ENCODE measurements around the gene SHISA5. TPM values are rescaled to one million over a fixed set of nuclear protein-coding genes. Genes with fewer than 3 reads are reported as not detected.
"Not testable (repeated sequence)": the region's sequence is repeated elsewhere in the genome, so short reads cannot be mapped to it uniquely, and the experiment has no call there.

The SHISA5 gene
- total RNA-seq (100 to 1,000 TPM; 218 TPM), polyA plus RNA-seq (100 to 1,000 TPM; 434 to 470 TPM)

GRCh38 chr3:48504051-48504946 is at the start of gene SHISA5:
SHISA5 (minus strand) TSS chr3:48504174; CDS start chr3:48504094, 80 bp downstream.
- no peaks in the 10 kb centered on the region for H3K27me3 Mint-ChIP-seq
- peak within 1 kb of the TSS; percentile 65 to 90 (median 83) for H3K27ac Mint-ChIP-seq
- peak within 1 kb of the TSS; percentile 77 to 85 (median 84) for H3K4me3 Mint-ChIP-seq
- no peaks in the 10 kb centered on the region for H3K36me3 ChIP-seq (ENCODE audit: insufficient read depth, low read length)
- peaks cover 69% of the 10 kb centered on the region for H3K4me1 ChIP-seq (ENCODE audit: insufficient read depth, low read length)
- POLR2A ChIA-PET (ENCODE audit: partially characterized antibody) = interaction anchor here (0.7 to 4.2 kb wide), 10 partner anchors 25 to 80 kb away, joined by 3 to 47 read pairs (median 6); partner anchors contain the start of genes CCDC51 and TMA7
- H3K9me3 ChIP-seq (ENCODE audit: control insufficient read depth in 1 of 2, low read length in 2 of 2) = no peaks in the 10 kb centered on the region
- peak within 1 kb of the TSS; percentile 39 to 68 for H3K4me3 ChIP-seq (ENCODE audit: low read length in 2 of 2)
- intact Hi-C loops (cut with micrococcal nuclease) = no loop called here
- H3K36me3 Mint-ChIP-seq = peaks cover 9 to 13% of the 10 kb centered on the region in 2 donors
- CTCF ChIA-PET (ENCODE audit: partially characterized antibody) = interaction anchor here (1.0 to 11.1 kb wide), 5 partner anchors 38 to 103 kb away, joined by 6 to 215 read pairs (median 7); partner anchors contain the start of gene PFKFB4
- peak within 1 kb of the TSS; percentile 56 for H3K27ac ChIP-seq (ENCODE audit: low read depth, low read length)
- peak; percentile 44 to 57 (median 51) for DNase-seq
- H3K4me1 Mint-ChIP-seq = peaks cover 46 to 74% (median 61%) of the 10 kb centered on the region in 4 donors
- H3K9me3 Mint-ChIP-seq = no peaks in the 10 kb centered on the region
- no peaks in the 10 kb centered on the region for H3K27me3 ChIP-seq (ENCODE audit: insufficient read depth, low read length)

- no peak for DNase-seq
- Mint-ChIP-seq H3K27ac (peak overlapping the region in 2 of 7 donors; percentile 17 to 25), H3K4me3 (no peak overlapping the region), H3K27me3 (no peaks in the 10 kb centered on the region), H3K36me3 (no peaks in the 10 kb centered on the region), H3K4me1 (peaks cover 9 to 25% (median 17%) of the 10 kb centered on the region in 4 donors), H3K9me3 (peaks cover 0 to 3% (median 0%) of the 10 kb centered on the region in 8 donors)
- H3K36me3 ChIP-seq (ENCODE audit: insufficient read depth, low read length) = no peaks in the 10 kb centered on the region
- H3K27me3 ChIP-seq (ENCODE audit: insufficient read depth, low read length) = no peaks in the 10 kb centered on the region
- H3K4me1 ChIP-seq (ENCODE audit: insufficient read depth, low read length) = peaks cover 27% of the 10 kb centered on the region
- no peak overlapping the region for H3K27ac ChIP-seq (ENCODE audit: low read depth, low read length)
- ChIA-PET POLR2A (ENCODE audit: partially characterized antibody) (interaction anchor here (0.6 to 1.6 kb wide), 5 partner anchors 55 to 259 kb away, joined by 3 to 5 read pairs (median 3); partner anchors contain the start of genes CCDC51 and TMA7), CTCF (ENCODE audit: partially characterized antibody) (interaction anchor here (1.0 to 18.1 kb wide), 4 partner anchors 8 to 152 kb away, joined by 3 to 330 read pairs (median 61); no protein-coding TSS in a partner anchor)
- no peak overlapping the region for H3K4me3 ChIP-seq (ENCODE audit: low read length in 2 of 2)
- intact Hi-C loops (cut with micrococcal nuclease) = no loop called here
- H3K9me3 ChIP-seq (ENCODE audit: control insufficient read depth in 1 of 2, low read length in 2 of 2) = no peaks in the 10 kb centered on the region
Observed at GRCh38 chr3:48553361-48553760, 49.4 kb upstream of the SHISA5 start.

DNA sequence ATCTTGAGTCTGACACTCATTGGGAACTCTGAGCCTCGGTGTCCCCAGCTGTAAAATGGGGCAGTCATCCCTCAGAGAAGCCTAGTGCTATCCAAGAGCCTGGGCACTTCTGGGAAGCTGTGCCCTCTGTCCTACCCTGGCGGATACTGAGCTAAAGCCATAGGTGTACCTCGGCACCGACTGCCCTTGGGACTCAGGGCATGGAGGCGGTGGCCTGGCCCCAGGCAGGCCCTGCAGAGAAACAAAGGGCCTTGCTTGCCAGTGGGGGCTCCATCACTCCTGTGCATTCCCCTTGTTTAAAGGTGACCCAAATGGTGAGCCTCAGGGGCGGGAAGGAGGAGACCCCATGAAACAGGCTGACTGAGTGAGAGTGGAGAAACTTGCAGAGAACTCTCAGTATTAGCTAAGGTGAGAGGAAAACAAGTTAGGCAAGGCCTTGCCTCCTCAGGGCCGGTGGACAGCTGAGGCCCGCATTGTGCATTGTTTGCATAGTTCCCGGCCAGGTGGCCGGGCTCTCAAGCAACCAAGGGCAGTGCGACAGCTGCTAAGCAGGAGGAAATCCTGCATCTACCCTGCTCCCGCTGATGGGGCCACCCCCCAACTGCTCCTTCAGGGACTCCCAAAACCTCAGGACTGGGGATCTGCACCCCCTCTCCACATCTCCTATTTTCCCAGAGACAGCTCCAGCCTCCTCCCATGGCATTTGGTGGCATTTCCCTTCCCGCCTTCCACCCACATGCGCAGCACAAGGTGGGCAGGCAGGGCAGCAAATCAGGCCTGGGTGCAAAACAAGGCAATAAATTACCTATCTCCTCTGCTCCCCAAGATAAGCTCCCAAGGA is 48.4 kb upstream of the SHISA5 start:
- Histone ChIP-seq H3K4me3 (ENCODE audit: low read length in 2 of 2) (no peak overlapping the region), H3K27ac (ENCODE audit: low read depth, low read length) (no peak overlapping the region), H3K27me3 (ENCODE audit: insufficient read depth, low read length) (no peaks in the 10 kb centered on the region), H3K4me1 (ENCODE audit: insufficient read depth, low read length) (peaks cover 18% of the 10 kb centered on the region), H3K36me3 (ENCODE audit: insufficient read depth, low read length) (no peaks in the 10 kb centered on the region), H3K9me3 (ENCODE audit: control insufficient read depth in 1 of 2, low read length in 2 of 2) (no peaks in the 10 kb centered on the region)
- Mint-ChIP-seq H3K36me3 (no peaks in the 10 kb centered on the region), H3K4me1 (peaks cover 6 to 20% (median 12%) of the 10 kb centered on the region in 4 donors), H3K27me3 (no peaks in the 10 kb centered on the region), H3K4me3 (no peak overlapping the region), H3K27ac (no peak overlapping the region), H3K9me3 (peaks cover 0 to 1% (median 0%) of the 10 kb centered on the region in 8 donors)
- no peak for DNase-seq
- ChIA-PET POLR2A (ENCODE audit: partially characterized antibody) (interaction anchor here (0.8 to 1.6 kb wide), 3 partner anchors 84 to 112 kb away, joined by 3 to 5 read pairs (median 3); partner anchors contain the start of genes CCDC51 and TMA7), CTCF (ENCODE audit: partially characterized antibody) (interaction anchor here (1.0 to 18.1 kb wide), 3 partner anchors 111 to 151 kb away, joined by 4 to 330 read pairs (median 118); no protein-coding TSS in a partner anchor)
- intact Hi-C loops (cut with micrococcal nuclease) = no loop called here

GRCh38 chr3:48551651-48552050 is 47.7 kb upstream of the SHISA5 start:
- DNase-seq; H3K27me3 ChIP-seq (ENCODE audit: insufficient read depth, low read length); H3K9me3 ChIP-seq (ENCODE audit: control insufficient read depth in 1 of 2, low read length in 2 of 2); H3K9me3 Mint-ChIP-seq; H3K27ac ChIP-seq (ENCODE audit: low read depth, low read length); H3K27me3 Mint-ChIP-seq; H3K27ac Mint-ChIP-seq; POLR2A ChIA-PET (ENCODE audit: partially characterized antibody); H3K4me3 ChIP-seq (ENCODE audit: low read length in 2 of 2); intact Hi-C loops (cut with micrococcal nuclease); H3K36me3 ChIP-seq (ENCODE audit: insufficient read depth, low read length); H3K4me3 Mint-ChIP-seq; H3K36me3 Mint-ChIP-seq: not testable (repeated sequence)
- H3K4me1 Mint-ChIP-seq = peaks cover 6 to 20% (median 8%) of the 10 kb centered on the region in 4 donors
- CTCF ChIA-PET (ENCODE audit: partially characterized antibody) = interaction anchor here (0.5 to 18.1 kb wide), 4 partner anchors 43 to 1185 kb away, joined by 3 to 330 read pairs (median 86); no protein-coding TSS in a partner anchor
- peaks cover 15% of the 10 kb centered on the region for H3K4me1 ChIP-seq (ENCODE audit: insufficient read depth, low read length)

DNA sequence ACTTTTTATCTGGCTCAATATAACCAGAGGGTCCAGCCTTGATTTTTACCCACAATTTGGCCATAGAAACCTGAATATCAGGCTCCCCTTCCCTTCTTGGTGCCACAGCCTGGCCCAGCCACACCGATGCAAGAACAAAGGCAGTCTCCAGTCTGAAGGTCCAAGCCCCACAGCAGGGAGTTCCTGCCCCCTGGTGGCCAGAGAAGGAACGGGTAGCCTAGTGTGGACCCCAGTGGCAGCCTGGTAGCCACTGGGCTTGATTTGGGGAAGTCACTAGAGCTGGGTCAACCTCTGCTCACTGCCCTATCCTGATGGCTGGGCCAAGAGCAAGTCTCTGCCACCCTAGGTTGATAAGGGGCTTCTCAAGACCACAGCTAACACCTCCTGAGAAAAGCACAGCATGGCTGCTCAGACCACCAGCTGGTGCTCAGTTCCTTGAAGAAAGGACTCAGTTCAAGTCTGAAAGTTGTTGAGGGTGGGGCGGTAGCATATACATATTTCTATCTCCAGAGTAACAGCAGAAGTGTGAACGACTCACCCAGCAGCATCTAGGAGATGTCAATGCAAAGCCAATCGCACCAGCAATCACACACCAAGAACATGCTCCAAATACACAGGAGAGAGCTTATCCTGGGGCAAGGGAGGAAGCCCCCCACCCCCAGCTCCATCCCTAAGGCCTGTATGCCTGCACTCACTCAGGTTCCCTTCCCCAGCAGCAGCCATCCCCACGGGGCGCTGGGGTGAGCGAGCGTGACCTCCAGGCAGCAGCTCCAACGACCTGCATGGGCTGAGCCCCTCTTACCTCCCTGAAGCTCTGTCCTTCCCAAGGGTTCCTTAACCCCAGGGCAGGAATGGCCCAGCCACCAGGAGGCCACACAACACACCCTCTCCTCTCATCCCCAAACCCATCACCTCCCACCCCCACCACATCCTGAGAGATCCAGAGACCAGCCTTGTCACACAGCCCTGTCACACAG is 45.0 kb upstream of the SHISA5 start:
- Mint-ChIP-seq H3K27ac (peak overlapping the region in 2 of 7 donors; percentile 17 to 35), H3K9me3 (peaks cover 0 to 1% (median 0%) of the 10 kb centered on the region in 8 donors), H3K4me1 (peaks cover 5 to 21% (median 6%) of the 10 kb centered on the region in 4 donors), H3K27me3 (no peaks in the 10 kb centered on the region), H3K36me3 (no peaks in the 10 kb centered on the region), H3K4me3 (no peak overlapping the region)
- intact Hi-C loops (cut with micrococcal nuclease) = loop anchor here (1.0 kb wide), 4 partner anchors 42 to 276 kb away; a partner anchor contains a TSS
- Histone ChIP-seq H3K4me3 (ENCODE audit: low read length in 2 of 2) (no peak overlapping the region), H3K9me3 (ENCODE audit: control insufficient read depth in 1 of 2, low read length in 2 of 2) (no peaks in the 10 kb centered on the region), H3K4me1 (ENCODE audit: insufficient read depth, low read length) (peaks cover 8% of the 10 kb centered on the region), H3K27ac (ENCODE audit: low read depth, low read length) (no peak overlapping the region), H3K27me3 (ENCODE audit: insufficient read depth, low read length) (no peaks in the 10 kb centered on the region), H3K36me3 (ENCODE audit: insufficient read depth, low read length) (no peaks in the 10 kb centered on the region)
- POLR2A ChIA-PET (ENCODE audit: partially characterized antibody) = interaction anchor here (0.7 to 2.0 kb wide), 6 partner anchors 31 to 148 kb away, joined by 3 to 11 read pairs (median 3); partner anchors contain the start of gene SHISA5
- CTCF ChIA-PET (ENCODE audit: partially characterized antibody) = interaction anchor here (0.6 to 18.1 kb wide), 33 partner anchors 9 to 1695 kb away, joined by 3 to 330 read pairs (median 4); partner anchors contain the start of genes CCDC51, PFKFB4, SHISA5 and SLC26A6
- peak; percentile 77 to 82 (median 78) for DNase-seq

DNA sequence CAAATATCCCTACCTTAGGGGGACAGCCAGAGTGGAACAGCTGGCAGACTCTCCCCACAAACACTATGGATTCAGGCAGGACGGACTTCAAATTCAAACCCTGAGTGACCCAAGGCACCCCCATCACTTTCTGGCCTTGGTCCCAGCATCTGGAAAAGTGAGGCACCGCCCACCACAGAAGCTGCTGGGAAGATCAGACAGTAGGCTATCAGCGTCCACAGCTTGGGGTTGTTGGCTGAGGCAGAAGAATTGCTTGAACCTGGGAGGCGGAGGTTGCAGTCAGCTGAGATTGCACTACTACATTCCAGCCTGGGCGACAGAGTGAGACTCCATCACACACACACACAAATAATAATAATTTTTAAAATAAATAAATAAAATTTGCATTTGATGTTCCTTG is 44.2 kb upstream of the SHISA5 start:
- CTCF ChIA-PET (ENCODE audit: partially characterized antibody) = interaction anchor here (0.6 to 18.1 kb wide), 9 partner anchors 9 to 658 kb away, joined by 3 to 330 read pairs (median 4); partner anchors contain the start of genes PFKFB4 and SLC26A6
- Mint-ChIP-seq H3K27me3 (no peaks in the 10 kb centered on the region), H3K4me1 (peaks cover 5 to 21% (median 6%) of the 10 kb centered on the region in 4 donors), H3K36me3 (no peaks in the 10 kb centered on the region), H3K4me3 (no peak overlapping the region), H3K27ac (no peak overlapping the region), H3K9me3 (peaks cover 0 to 1% (median 0%) of the 10 kb centered on the region in 8 donors)
- H3K36me3 ChIP-seq (ENCODE audit: insufficient read depth, low read length) = no peaks in the 10 kb centered on the region
- intact Hi-C loops (cut with micrococcal nuclease) = loop anchor here (1.0 kb wide), 4 partner anchors 41 to 275 kb away; a partner anchor contains a TSS
- POLR2A ChIA-PET (ENCODE audit: partially characterized antibody) = interaction anchor here (1.1 to 2.0 kb wide), 5 partner anchors 33 to 147 kb away, joined by 3 to 11 read pairs (median 3); partner anchors contain the start of gene SHISA5
- peaks cover 8% of the 10 kb centered on the region for H3K4me1 ChIP-seq (ENCODE audit: insufficient read depth, low read length)
- no peak overlapping the region for H3K27ac ChIP-seq (ENCODE audit: low read depth, low read length)
- H3K27me3 ChIP-seq (ENCODE audit: insufficient read depth, low read length) = no peaks in the 10 kb centered on the region
- no peak overlapping the region for H3K4me3 ChIP-seq (ENCODE audit: low read length in 2 of 2)
- no peak for DNase-seq
- H3K9me3 ChIP-seq (ENCODE audit: control insufficient read depth in 1 of 2, low read length in 2 of 2) = no peaks in the 10 kb centered on the region

All from CD4-positive, alpha-beta memory T cell (primary cell).